Retinal pigment epithelial cell (primary cell): ENCODE data around the gene PRKN.
A peak's percentile ranks its signal among the peaks of the same experiment; 100 is the strongest.

Experiments
- DNase-seq: peaks from one replicate; pipeline ENCODE4 v3.0.0-alpha.2; 2010; ENCODE audit warnings: low read depth
- H3K4me3 ChIP-seq: 2 replicates; pipeline ENCODE4 v1.5.1; 2011; ENCODE audit warnings: mild to moderate bottlenecking, low read length, control low read depth, moderate library complexity
- TF ChIP-seq, protein P1 (sequence below): conservative IDR thresholded peaks from 2 replicates; pipeline ENCODE4 v1.5.1; 2011; ENCODE audit warnings: low read depth, low read length, control low read depth, inconsistent platforms

The PRKN gene

DNA sequence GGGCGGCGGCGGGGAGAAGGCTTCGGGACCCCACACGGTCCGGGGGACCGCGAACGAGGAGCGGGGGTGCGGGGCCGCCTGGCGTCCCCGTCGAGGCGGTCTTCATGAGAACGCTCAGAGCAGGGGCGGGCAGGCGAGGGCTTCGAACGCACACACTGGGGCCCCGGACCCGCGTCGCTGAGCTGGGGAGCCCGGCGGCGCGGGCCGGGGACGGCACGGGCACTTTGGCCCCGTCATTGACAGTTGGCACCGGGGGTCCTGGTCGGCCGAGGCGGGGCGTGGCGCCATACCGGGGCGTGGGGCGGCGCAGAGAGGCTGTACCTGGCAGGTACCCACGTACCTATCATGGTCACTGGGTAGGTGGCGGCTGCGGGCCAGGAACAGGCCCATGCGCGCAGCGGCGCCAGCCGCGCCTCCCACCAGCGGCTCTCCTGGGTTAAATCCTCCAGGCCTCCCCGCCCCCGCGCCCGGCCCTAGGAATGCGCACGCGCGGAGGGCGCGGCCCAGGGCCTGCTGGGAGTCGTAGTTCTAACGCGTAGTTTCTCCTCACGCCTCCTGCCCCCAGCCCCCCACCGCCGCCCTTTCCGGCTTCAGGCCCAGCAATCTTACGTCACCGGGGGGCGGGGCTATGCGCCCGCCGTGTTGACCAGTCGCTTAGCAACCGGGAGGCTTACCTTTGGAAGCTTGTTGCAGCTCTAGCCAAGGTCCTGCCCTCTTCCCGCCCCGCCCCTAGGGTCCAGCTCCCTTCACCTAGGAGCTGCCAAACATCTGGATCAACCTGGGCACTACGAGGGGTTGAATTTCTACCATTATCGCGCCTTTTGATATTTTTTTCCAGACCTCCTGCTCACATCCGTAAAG, at the start of gene PRKN, which contains the start of gene PACRG:
TSS of gene PRKN (minus strand) at position 445 of the 861 bp plus-strand sequence.
TSS of gene PACRG (plus strand) at position 653 of the 861 bp plus-strand sequence.
- DNase-seq = peak; percentile 93
- TF ChIP-seq, protein P1, sequence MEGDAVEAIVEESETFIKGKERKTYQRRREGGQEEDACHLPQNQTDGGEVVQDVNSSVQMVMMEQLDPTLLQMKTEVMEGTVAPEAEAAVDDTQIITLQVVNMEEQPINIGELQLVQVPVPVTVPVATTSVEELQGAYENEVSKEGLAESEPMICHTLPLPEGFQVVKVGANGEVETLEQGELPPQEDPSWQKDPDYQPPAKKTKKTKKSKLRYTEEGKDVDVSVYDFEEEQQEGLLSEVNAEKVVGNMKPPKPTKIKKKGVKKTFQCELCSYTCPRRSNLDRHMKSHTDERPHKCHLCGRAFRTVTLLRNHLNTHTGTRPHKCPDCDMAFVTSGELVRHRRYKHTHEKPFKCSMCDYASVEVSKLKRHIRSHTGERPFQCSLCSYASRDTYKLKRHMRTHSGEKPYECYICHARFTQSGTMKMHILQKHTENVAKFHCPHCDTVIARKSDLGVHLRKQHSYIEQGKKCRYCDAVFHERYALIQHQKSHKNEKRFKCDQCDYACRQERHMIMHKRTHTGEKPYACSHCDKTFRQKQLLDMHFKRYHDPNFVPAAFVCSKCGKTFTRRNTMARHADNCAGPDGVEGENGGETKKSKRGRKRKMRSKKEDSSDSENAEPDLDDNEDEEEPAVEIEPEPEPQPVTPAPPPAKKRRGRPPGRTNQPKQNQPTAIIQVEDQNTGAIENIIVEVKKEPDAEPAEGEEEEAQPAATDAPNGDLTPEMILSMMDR = no peak
- H3K4me3 ChIP-seq = peak within 1 kb of the TSS; percentile 67

DNA sequence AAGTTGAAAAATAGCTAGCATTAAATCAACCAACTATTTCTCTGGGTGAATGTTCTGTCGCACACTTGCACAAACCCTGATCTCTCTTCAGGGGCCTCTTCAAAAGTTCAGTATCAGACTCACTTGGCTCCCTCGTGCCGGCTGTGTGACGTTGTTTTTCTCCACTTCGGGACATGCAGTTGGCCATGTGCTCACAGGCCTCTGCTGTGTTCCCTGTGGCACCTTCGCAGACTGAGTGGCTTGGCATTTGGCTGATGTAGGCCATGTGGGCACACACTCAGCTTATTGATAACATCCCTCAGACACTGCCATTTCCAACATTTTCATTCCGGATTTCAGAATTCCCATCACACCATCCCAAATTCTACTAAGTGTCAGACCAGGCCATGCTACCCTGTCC, 49.5 kb upstream of the PRKN start:
- DNase-seq = no peak
- no peak overlapping the region for H3K4me3 ChIP-seq
- TF ChIP-seq, protein P1 = no peak

GRCh38 chr6:162773996-162774395, 46.4 kb upstream of the PRKN start:
- DNase-seq = no peak
- TF ChIP-seq, protein P1 = no peak
- no peak overlapping the region for H3K4me3 ChIP-seq

DNA sequence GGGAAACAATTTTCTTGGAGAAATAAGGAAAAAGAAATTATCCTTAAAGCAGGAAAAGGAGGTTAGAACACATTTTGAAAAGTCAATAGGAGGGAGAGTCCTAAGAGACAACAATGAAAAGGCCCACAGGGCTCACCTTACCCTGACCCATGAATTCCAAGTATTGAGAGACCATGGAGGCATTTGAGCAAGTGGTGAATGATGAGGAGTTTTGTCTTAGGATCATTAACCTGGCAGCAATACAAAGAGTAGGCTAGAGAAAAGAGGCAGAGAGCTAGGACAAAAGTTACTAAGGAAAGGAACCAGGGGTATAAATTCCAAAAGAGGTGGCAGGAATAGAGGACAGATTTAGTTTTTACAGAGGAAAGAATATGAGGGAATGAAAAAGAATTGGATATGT, 44.9 kb upstream of the PRKN start:
- no peak overlapping the region for H3K4me3 ChIP-seq
- TF ChIP-seq, protein P1 = no peak
- DNase-seq = no peak

DNA sequence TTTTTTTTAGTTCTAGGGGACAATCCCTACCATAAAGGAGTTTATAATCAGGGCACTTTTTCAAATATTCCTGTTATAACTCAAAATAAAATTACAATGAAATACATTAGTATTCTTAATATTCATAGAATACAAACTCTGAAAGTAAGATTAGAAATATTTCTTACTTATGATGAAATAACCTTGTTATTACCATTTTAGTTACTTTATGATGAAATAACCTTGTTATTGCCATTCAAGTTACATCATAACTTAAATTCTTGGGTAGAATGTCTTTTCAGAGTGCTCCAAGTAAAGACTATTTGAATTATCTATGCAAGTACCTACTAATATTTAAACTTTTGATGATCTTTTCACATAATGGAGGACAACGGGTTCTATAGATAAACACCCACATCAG, 43.4 kb upstream of the PRKN start:
- TF ChIP-seq, protein P1 = no peak
- H3K4me3 ChIP-seq = no peak overlapping the region
- no peak for DNase-seq

GRCh38 chr6:162770136-162770535, 42.6 kb upstream of the PRKN start:
- no peak overlapping the region for H3K4me3 ChIP-seq
- TF ChIP-seq, protein P1 = no peak

DNA sequence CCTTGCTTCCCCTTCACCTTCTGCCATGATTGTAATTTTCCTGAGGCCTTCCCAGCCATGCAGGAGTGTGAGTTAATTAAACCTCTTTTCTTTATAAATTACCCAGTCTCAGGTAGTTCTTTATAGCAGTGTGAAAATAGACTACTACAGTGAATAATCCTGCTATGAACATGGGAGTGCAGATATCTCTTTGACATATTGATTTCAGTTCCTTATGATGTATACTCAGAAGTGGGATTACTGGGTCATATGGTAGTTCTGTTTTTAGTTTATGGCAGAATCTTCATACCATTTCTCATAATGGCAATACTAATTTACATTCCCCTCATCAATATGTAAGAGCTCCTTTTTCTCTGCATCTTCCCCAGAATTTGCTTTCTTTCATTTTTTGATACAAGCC, 26.2 kb upstream of the PRKN start:
- TF ChIP-seq, protein P1 = no peak
- H3K4me3 ChIP-seq = no peak overlapping the region
- no peak for DNase-seq

More at GRCh38 chr6:162770136-162770535, 42.6 kb upstream of the PRKN start:
- DNase-seq = no peak
